ENCODE data around the gene ABTB1. TPM values are rescaled to one million over a fixed set of nuclear protein-coding genes. Genes with fewer than 3 reads are reported as not detected.

The ABTB1 gene
- total RNA-seq, 1 donor from 2014 or later = 11.8 TPM

DNA sequence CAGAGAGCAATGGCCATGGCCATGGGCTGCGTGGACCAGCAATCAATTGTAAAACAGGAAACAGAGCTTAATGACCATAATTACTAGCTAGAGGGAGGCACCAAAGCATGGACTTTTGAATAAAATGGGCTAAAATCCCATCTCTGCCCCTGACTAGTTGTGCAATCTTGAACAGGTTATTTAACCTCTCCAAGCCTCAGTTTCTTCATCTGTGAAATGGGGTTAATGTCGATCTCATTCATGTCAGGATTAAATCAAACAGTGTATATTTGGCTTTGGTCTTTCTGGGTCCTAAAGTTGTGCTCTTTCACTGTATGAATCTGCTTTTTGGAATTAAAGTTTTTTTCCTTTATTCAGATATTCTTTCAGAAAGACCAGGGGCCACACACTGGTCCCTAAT is 36.1 kb downstream of the ABTB1 start:
- H2AFZ ChIP-seq (ENCODE audit: low read depth, low read length) = no peak overlapping the region
- no peak overlapping the region for H3K4me3 Mint-ChIP-seq (ENCODE audit: unreplicated experiment)

DNA sequence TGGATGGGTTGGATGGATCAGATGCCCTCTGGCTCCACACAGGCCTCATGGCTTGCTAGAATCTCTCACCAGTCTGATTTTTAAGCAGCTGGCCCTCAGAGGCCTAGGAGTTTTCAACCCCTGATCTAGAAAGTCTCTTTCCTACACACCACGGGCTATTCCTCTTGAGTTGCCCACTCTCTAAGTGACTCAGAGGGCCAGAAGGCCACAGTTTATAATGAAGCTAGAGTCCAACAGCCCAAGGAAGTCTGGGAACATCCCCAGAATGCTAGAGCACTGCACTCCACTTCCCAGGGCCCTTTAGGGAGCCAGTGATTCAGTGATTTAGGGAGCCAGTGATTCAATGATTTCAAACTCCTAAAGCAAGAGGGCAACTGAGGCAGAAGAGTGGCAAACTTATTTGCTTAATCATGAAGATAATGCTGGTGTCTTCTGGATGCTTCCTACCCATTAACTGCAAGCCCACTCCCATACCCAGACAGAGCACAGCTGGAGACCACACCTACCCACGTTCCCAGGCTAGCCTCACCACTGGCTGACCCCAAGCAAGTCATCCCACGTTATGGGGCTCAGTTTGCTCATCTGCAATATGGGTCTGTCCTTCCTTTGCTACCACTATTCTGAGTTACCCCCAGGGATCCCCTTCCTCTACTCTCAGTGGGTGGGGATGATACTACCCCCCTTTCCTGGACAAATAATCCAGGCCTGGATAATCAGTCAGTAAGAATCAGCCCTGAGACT is 36.7 kb downstream of the ABTB1 start:
- no peak overlapping the region for H3K9ac ChIP-seq (ENCODE audit: low read length)
- no peak for FAIRE-seq
- peaks cover 1% of the 10 kb centered on the region for H3K9me3 Mint-ChIP-seq (ENCODE audit: unreplicated experiment)
- H3K36me3 ChIP-seq (ENCODE audit: insufficient read depth, low read length) = no peaks in the 10 kb centered on the region
- peaks cover 19% of the 10 kb centered on the region for H3K36me3 Mint-ChIP-seq (ENCODE audit: low read depth, unreplicated experiment)
- H4K20me1 ChIP-seq (ENCODE audit: insufficient read depth, low read length) = no peaks in the 10 kb centered on the region
- H3K4me1 ChIP-seq (ENCODE audit: insufficient read depth, low read length) = peaks cover 10% of the 10 kb centered on the region
- H3K27ac Mint-ChIP-seq (ENCODE audit: unreplicated experiment) = no peak overlapping the region
- no peaks in the 10 kb centered on the region for H3K9me3 ChIP-seq (ENCODE audit: insufficient read depth, low read depth, low read length)
- H3K4me2 ChIP-seq (ENCODE audit: low read length) = no peak overlapping the region
- H3K79me2 ChIP-seq (ENCODE audit: insufficient read depth, low read length) = no peaks in the 10 kb centered on the region
- peaks cover 8% of the 10 kb centered on the region for H3K27me3 Mint-ChIP-seq (ENCODE audit: low read depth, unreplicated experiment)
- H3K4me3 ChIP-seq (ENCODE audit: insufficient read depth, low read depth, low read length) = no peak overlapping the region
- DNase-seq (ENCODE audit: low read depth) = no peak
- H3K4me1 Mint-ChIP-seq (ENCODE audit: low read depth, unreplicated experiment) = peaks cover 4% of the 10 kb centered on the region
- no peak overlapping the region for H3K4me3 Mint-ChIP-seq (ENCODE audit: unreplicated experiment)
- H3K27ac ChIP-seq (ENCODE audit: low read depth, low read length) = no peak overlapping the region
- no peak overlapping the region for H2AFZ ChIP-seq (ENCODE audit: low read depth, low read length)
- TF ChIP-seq, protein P1, sequence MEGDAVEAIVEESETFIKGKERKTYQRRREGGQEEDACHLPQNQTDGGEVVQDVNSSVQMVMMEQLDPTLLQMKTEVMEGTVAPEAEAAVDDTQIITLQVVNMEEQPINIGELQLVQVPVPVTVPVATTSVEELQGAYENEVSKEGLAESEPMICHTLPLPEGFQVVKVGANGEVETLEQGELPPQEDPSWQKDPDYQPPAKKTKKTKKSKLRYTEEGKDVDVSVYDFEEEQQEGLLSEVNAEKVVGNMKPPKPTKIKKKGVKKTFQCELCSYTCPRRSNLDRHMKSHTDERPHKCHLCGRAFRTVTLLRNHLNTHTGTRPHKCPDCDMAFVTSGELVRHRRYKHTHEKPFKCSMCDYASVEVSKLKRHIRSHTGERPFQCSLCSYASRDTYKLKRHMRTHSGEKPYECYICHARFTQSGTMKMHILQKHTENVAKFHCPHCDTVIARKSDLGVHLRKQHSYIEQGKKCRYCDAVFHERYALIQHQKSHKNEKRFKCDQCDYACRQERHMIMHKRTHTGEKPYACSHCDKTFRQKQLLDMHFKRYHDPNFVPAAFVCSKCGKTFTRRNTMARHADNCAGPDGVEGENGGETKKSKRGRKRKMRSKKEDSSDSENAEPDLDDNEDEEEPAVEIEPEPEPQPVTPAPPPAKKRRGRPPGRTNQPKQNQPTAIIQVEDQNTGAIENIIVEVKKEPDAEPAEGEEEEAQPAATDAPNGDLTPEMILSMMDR (IDR thresholded peaks at IDR 0.05; ENCODE audit: insufficient read depth, low read depth, low read length) = no peak
- no peak for TF ChIP-seq EZH2 (IDR thresholded peaks at IDR 0.05; ENCODE audit: insufficient read depth, low read length)
- H3K27me3 ChIP-seq (ENCODE audit: insufficient read depth, low read length) = no peaks in the 10 kb centered on the region

More for the DNA sequence above, 36.1 kb downstream of the ABTB1 start:
- no peak overlapping the region for H3K27ac ChIP-seq (ENCODE audit: low read depth, low read length)
- no peak overlapping the region for H3K4me3 ChIP-seq (ENCODE audit: insufficient read depth, low read depth, low read length)
- peaks cover 10% of the 10 kb centered on the region for H3K4me1 ChIP-seq (ENCODE audit: insufficient read depth, low read length)
- TF ChIP-seq EZH2 (IDR thresholded peaks at IDR 0.05; ENCODE audit: insufficient read depth, low read length) = no peak
- TF ChIP-seq, protein P1 (IDR thresholded peaks at IDR 0.05; ENCODE audit: insufficient read depth, low read depth, low read length) = no peak
- no peaks in the 10 kb centered on the region for H3K79me2 ChIP-seq (ENCODE audit: insufficient read depth, low read length)
- peaks cover 4% of the 10 kb centered on the region for H3K4me1 Mint-ChIP-seq (ENCODE audit: low read depth, unreplicated experiment)
- no peak for DNase-seq (ENCODE audit: low read depth)
- H3K4me2 ChIP-seq (ENCODE audit: low read length) = no peak overlapping the region
- no peaks in the 10 kb centered on the region for H3K36me3 ChIP-seq (ENCODE audit: insufficient read depth, low read length)
- H3K9me3 ChIP-seq (ENCODE audit: insufficient read depth, low read depth, low read length) = no peaks in the 10 kb centered on the region
- H3K9ac ChIP-seq (ENCODE audit: low read length) = no peak overlapping the region
- peaks cover 18% of the 10 kb centered on the region for H3K36me3 Mint-ChIP-seq (ENCODE audit: low read depth, unreplicated experiment)
- H3K27me3 ChIP-seq (ENCODE audit: insufficient read depth, low read length) = no peaks in the 10 kb centered on the region
- FAIRE-seq = no peak
- no peaks in the 10 kb centered on the region for H4K20me1 ChIP-seq (ENCODE audit: insufficient read depth, low read length)
- no peak overlapping the region for H3K27ac Mint-ChIP-seq (ENCODE audit: unreplicated experiment)
- peaks cover 8% of the 10 kb centered on the region for H3K27me3 Mint-ChIP-seq (ENCODE audit: low read depth, unreplicated experiment)
- H3K9me3 Mint-ChIP-seq (ENCODE audit: unreplicated experiment) = peaks cover 5% of the 10 kb centered on the region
